Measurements from ENCODE around the gene NXNL1.
A peak's percentile ranks its signal among the peaks of the same experiment; 100 is the strongest.
"Not testable (repeated sequence)": the region's sequence is repeated elsewhere in the genome, so short reads cannot be mapped to it uniquely, and the experiment has no call there.

- TF ChIP-seq CTCF (IDR thresholded peaks at IDR 0.05 in 2 of 3, conservative IDR thresholded peaks at IDR 0.05 in 1 of 3; ENCODE audit: insufficient read depth in 2 of 3, low read depth in 1 of 3, low read length in 3 of 3), result peak; percentile 32 to 56 (median 50); a peak in 5 of 6 replicates
- not testable (repeated sequence) for TF ChIP-seq NFXL1 (CRISPR knock-in tag; IDR thresholded peaks at IDR 0.05); POLR2A (conservative IDR thresholded peaks at IDR 0.05); TSHZ1 (CRISPR knock-in tag; IDR thresholded peaks at IDR 0.05); ESRRA (IDR thresholded peaks at IDR 0.05; ENCODE audit: borderline replicate concordance, low read depth); RCOR1 (IDR thresholded peaks at IDR 0.05; ENCODE audit: borderline replicate concordance in 1 of 2, low read depth in 2 of 2, low read length in 2 of 2); EZH2 (IDR thresholded peaks at IDR 0.05; ENCODE audit: borderline replicate concordance, low read depth, low read length); SNAPC5 (CRISPR knock-in tag; IDR thresholded peaks at IDR 0.05); SMC3 (conservative IDR thresholded peaks at IDR 0.05; ENCODE audit: insufficient read depth, low read depth, low read length); BACH1 (tag; IDR thresholded peaks at IDR 0.05); CHD4 (IDR thresholded peaks at IDR 0.05; ENCODE audit: insufficient read depth, insufficient replicate concordance, low read depth, low read length, poor library complexity, severe bottlenecking); MTA1 (IDR thresholded peaks at IDR 0.05; ENCODE audit: borderline replicate concordance)
- peak; percentile 38; the same call in 1 of the 2 replicates for TF ChIP-seq MAFG (tag; conservative IDR thresholded peaks at IDR 0.05)
Measured at GRCh38 chr19:17499025-17499424, 38.3 kb upstream of the NXNL1 start.
